Measurements from ENCODE around the gene KCNMA1. TPM values are rescaled to one million over a fixed set of nuclear protein-coding genes. Genes with fewer than 3 reads are reported as not detected.

The KCNMA1 gene
- total RNA-seq, 1 donor from 2014 or later = 95.5 TPM

- Mint-ChIP-seq H3K4me1 (ENCODE audit: unreplicated experiment) (peaks cover 20% of the 10 kb centered on the region), H3K27me3 (ENCODE audit: unreplicated experiment) (no peaks in the 10 kb centered on the region), H3K4me3 (ENCODE audit: unreplicated experiment) (no peak overlapping the region), H3K27ac (ENCODE audit: unreplicated experiment) (peak overlapping the region; percentile 68), H3K36me3 (ENCODE audit: unreplicated experiment) (peaks cover 6% of the 10 kb centered on the region), H3K9me3 (ENCODE audit: unreplicated experiment) (no peaks in the 10 kb centered on the region)
- no peak for DNase-seq (ENCODE audit: extremely low spot score, unreplicated experiment)
- TF ChIP-seq CTCF (IDR thresholded peaks at IDR 0.05) = no peak
Observed at GRCh38 chr10:76974017-76974691, 663.5 kb downstream of the KCNMA1 start.

- TF ChIP-seq CTCF (IDR thresholded peaks at IDR 0.05) = no peak
- Mint-ChIP-seq H3K4me3 (ENCODE audit: unreplicated experiment) (no peak overlapping the region), H3K27me3 (ENCODE audit: unreplicated experiment) (no peaks in the 10 kb centered on the region), H3K27ac (ENCODE audit: unreplicated experiment) (peak overlapping the region; percentile 68), H3K4me1 (ENCODE audit: unreplicated experiment) (peaks cover 18% of the 10 kb centered on the region), H3K9me3 (ENCODE audit: unreplicated experiment) (no peaks in the 10 kb centered on the region), H3K36me3 (ENCODE audit: unreplicated experiment) (peaks cover 6% of the 10 kb centered on the region)
- no peak for DNase-seq (ENCODE audit: extremely low spot score, unreplicated experiment)
Observed at GRCh38 chr10:76973091-76974016, 664.3 kb downstream of the KCNMA1 start.

GRCh38 chr10:76972541-76972940, 665.1 kb downstream of the KCNMA1 start:
- Mint-ChIP-seq H3K27me3 (ENCODE audit: unreplicated experiment) (no peaks in the 10 kb centered on the region), H3K27ac (ENCODE audit: unreplicated experiment) (no peak overlapping the region), H3K4me1 (ENCODE audit: unreplicated experiment) (peaks cover 18% of the 10 kb centered on the region), H3K36me3 (ENCODE audit: unreplicated experiment) (peaks cover 7% of the 10 kb centered on the region), H3K4me3 (ENCODE audit: unreplicated experiment) (no peak overlapping the region), H3K9me3 (ENCODE audit: unreplicated experiment) (no peaks in the 10 kb centered on the region)
- no peak for TF ChIP-seq CTCF (IDR thresholded peaks at IDR 0.05)
- no peak for DNase-seq (ENCODE audit: extremely low spot score, unreplicated experiment)

GRCh38 chr10:76971547-76972170, 665.9 kb downstream of the KCNMA1 start:
- H3K4me3 Mint-ChIP-seq (ENCODE audit: unreplicated experiment) = no peak overlapping the region

More at GRCh38 chr10:76971547-76972170, 665.9 kb downstream of the KCNMA1 start:
- Mint-ChIP-seq H3K27me3 (ENCODE audit: unreplicated experiment) (no peaks in the 10 kb centered on the region), H3K36me3 (ENCODE audit: unreplicated experiment) (peaks cover 9% of the 10 kb centered on the region), H3K9me3 (ENCODE audit: unreplicated experiment) (no peaks in the 10 kb centered on the region), H3K27ac (ENCODE audit: unreplicated experiment) (no peak overlapping the region), H3K4me1 (ENCODE audit: unreplicated experiment) (peaks cover 18% of the 10 kb centered on the region)
- DNase-seq (ENCODE audit: extremely low spot score, unreplicated experiment) = no peak
- no peak for TF ChIP-seq CTCF (IDR thresholded peaks at IDR 0.05)

All from osteocyte (in vitro differentiated cells).